GM21367 (cell line): ENCODE measurements around the gene BCAP31.
"Not testable (repeated sequence)": the region's sequence is repeated elsewhere in the genome, so short reads cannot be mapped to it uniquely, and the experiment has no call there.

ENCODE experiments used
- ATAC-seq: cut with Tn5 transposase; IDR thresholded peaks from one replicate; pipeline ENCODE4 v1.9.1; 2021; ENCODE audit not compliant: unreplicated experiment

BCAP31 gene

GRCh38 chrX:153717445-153717844, 6.7 kb downstream of the BCAP31 start:
- no peak for ATAC-seq

- ATAC-seq: no peak
Observed at GRCh38 chrX:153714256-153714655, 9.9 kb downstream of the BCAP31 start.

- ATAC-seq: no peak
Observed at GRCh38 chrX:153709726-153710674, 14.2 kb downstream of the BCAP31 start.

- no peak for ATAC-seq
Observed at GRCh38 chrX:153708415-153708814, 15.8 kb downstream of the BCAP31 start.

- no peak for ATAC-seq
Observed at GRCh38 chrX:153707406-153707805, 16.8 kb downstream of the BCAP31 start.

GRCh38 chrX:153706799-153707198, 17.4 kb downstream of the BCAP31 start:
- ATAC-seq: no peak

- not testable (repeated sequence) for ATAC-seq
Observed at GRCh38 chrX:153705403-153706060, 18.7 kb downstream of the BCAP31 start.

GRCh38 chrX:153704631-153705402, 19.4 kb downstream of the BCAP31 start:
- not testable (repeated sequence) for ATAC-seq

GRCh38 chrX:153704021-153704526, 20.1 kb downstream of the BCAP31 start:
- no peak for ATAC-seq

GRCh38 chrX:153703036-153703370, 21.2 kb downstream of the BCAP31 start:
- ATAC-seq: no peak

GRCh38 chrX:153702336-153703035, 21.7 kb downstream of the BCAP31 start:
- no peak for ATAC-seq

GRCh38 chrX:153701706-153702105, 22.5 kb downstream of the BCAP31 start:
- no peak for ATAC-seq

- ATAC-seq: no peak
Observed at GRCh38 chrX:153700967-153701366, 23.2 kb downstream of the BCAP31 start.

GRCh38 chrX:153700376-153700945, 23.7 kb downstream of the BCAP31 start:
- ATAC-seq: no peak

GRCh38 chrX:153699784-153700371, 24.3 kb downstream of the BCAP31 start:
- not testable (repeated sequence) for ATAC-seq

- not testable (repeated sequence) for ATAC-seq
Observed at GRCh38 chrX:153699210-153699783, 24.9 kb downstream of the BCAP31 start.

GRCh38 chrX:153697924-153698865, 26.0 kb downstream of the BCAP31 start:
- no peak for ATAC-seq

GRCh38 chrX:153696986-153697722, 27.0 kb downstream of the BCAP31 start:
- not testable (repeated sequence) for ATAC-seq
